HG03521 (cell line): ENCODE data around the gene MAP2.
"Not testable (repeated sequence)": the region's sequence is repeated elsewhere in the genome, so short reads cannot be mapped to it uniquely, and the experiment has no call there.

Experiments
- ATAC-seq: cut with Tn5 transposase; IDR thresholded peaks from one replicate; pipeline ENCODE4 v1.9.1; 2021; ENCODE audit warnings: mild to moderate bottlenecking, moderate library complexity; ENCODE audit not compliant: unreplicated experiment

The MAP2 gene

GRCh38 chr2:209581040-209581439 lies 157.2 kb downstream of the MAP2 start:
- no peak for ATAC-seq

- no peak for ATAC-seq
Measured at GRCh38 chr2:209582281-209582680, 158.4 kb downstream of the MAP2 start.

- ATAC-seq, result no peak
Measured at GRCh38 chr2:209584472-209584871, 160.6 kb downstream of the MAP2 start.

GRCh38 chr2:209584915-209585314 lies 161.1 kb downstream of the MAP2 start:
- ATAC-seq, result no peak

GRCh38 chr2:209591021-209591420 lies 167.2 kb downstream of the MAP2 start:
- ATAC-seq, result no peak

GRCh38 chr2:209592106-209592505 lies 168.3 kb downstream of the MAP2 start:
- no peak for ATAC-seq

- no peak for ATAC-seq
Measured at GRCh38 chr2:209593930-209594329, 170.1 kb downstream of the MAP2 start.

- no peak for ATAC-seq
Measured at GRCh38 chr2:209596262-209596661, 172.4 kb downstream of the MAP2 start.

- ATAC-seq, result not testable (repeated sequence)
Measured at GRCh38 chr2:209598227-209598626, 174.4 kb downstream of the MAP2 start.

GRCh38 chr2:209600341-209601171 lies 176.7 kb downstream of the MAP2 start:
- ATAC-seq, result no peak

- no peak for ATAC-seq
Measured at GRCh38 chr2:209601497-209601896, 177.7 kb downstream of the MAP2 start.

GRCh38 chr2:209602259-209602658 lies 178.4 kb downstream of the MAP2 start:
- no peak for ATAC-seq

GRCh38 chr2:209609531-209609930 lies 185.7 kb downstream of the MAP2 start:
- no peak for ATAC-seq

GRCh38 chr2:209610631-209611030 lies 186.8 kb downstream of the MAP2 start:
- no peak for ATAC-seq

- no peak for ATAC-seq
Measured at GRCh38 chr2:209613649-209614305, 189.9 kb downstream of the MAP2 start.

GRCh38 chr2:209614690-209615369 lies 191.0 kb downstream of the MAP2 start:
- ATAC-seq, result no peak

GRCh38 chr2:209619782-209620181 lies 195.9 kb downstream of the MAP2 start:
- ATAC-seq, result peak; percentile 69

GRCh38 chr2:209624192-209624938 lies 200.5 kb downstream of the MAP2 start:
- no peak for ATAC-seq

GRCh38 chr2:209629597-209629996 lies 205.8 kb downstream of the MAP2 start:
- ATAC-seq, result no peak

- no peak for ATAC-seq
Measured at GRCh38 chr2:209633911-209634310, 210.1 kb downstream of the MAP2 start.

GRCh38 chr2:209636076-209636475 lies 212.2 kb downstream of the MAP2 start:
- no peak for ATAC-seq
